Fibroblast of mammary gland (primary cell): ENCODE data around the gene ERC1.

ENCODE experiments used
- DNase-seq: peaks from one replicate; pipeline ENCODE4 v3.0.0-alpha.2; 2010; ENCODE audit warnings: low read depth
- H3K4me3 ChIP-seq: 2 replicates; pipeline ENCODE4 v1.5.1; 2011; ENCODE audit warnings: low read depth, mild to moderate bottlenecking, low read length, moderate library complexity; ENCODE audit not compliant: control insufficient read depth
- TF ChIP-seq, protein P1 (sequence below): conservative IDR thresholded peaks from 2 replicates; pipeline ENCODE4 v1.5.1; 2011; ENCODE audit warnings: low read depth, low read length, inconsistent platforms; ENCODE audit not compliant: control insufficient read depth, insufficient read depth

ERC1 gene

DNA sequence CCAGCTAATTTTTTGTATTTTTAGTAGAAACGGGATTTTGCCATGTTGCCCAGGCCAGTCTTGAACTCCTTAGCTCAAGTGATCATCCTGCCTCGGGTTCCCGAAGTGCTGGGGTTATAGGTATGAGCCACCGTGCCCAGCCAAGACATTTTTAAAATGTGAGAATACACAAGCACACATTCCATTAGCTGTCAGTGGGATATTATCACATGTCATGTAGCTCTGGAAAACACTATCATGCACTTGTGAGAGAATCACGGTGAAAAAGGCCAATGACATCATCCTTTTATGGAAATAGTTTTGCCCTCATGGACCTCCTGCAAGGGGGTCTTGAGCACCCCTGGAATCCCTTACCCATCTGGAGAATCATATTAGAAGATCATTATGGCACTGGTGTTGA, 28.3 kb downstream of the ERC1 start:
- H3K4me3 ChIP-seq = no peak overlapping the region
- TF ChIP-seq, protein P1, sequence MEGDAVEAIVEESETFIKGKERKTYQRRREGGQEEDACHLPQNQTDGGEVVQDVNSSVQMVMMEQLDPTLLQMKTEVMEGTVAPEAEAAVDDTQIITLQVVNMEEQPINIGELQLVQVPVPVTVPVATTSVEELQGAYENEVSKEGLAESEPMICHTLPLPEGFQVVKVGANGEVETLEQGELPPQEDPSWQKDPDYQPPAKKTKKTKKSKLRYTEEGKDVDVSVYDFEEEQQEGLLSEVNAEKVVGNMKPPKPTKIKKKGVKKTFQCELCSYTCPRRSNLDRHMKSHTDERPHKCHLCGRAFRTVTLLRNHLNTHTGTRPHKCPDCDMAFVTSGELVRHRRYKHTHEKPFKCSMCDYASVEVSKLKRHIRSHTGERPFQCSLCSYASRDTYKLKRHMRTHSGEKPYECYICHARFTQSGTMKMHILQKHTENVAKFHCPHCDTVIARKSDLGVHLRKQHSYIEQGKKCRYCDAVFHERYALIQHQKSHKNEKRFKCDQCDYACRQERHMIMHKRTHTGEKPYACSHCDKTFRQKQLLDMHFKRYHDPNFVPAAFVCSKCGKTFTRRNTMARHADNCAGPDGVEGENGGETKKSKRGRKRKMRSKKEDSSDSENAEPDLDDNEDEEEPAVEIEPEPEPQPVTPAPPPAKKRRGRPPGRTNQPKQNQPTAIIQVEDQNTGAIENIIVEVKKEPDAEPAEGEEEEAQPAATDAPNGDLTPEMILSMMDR = no peak
- no peak for DNase-seq

DNA sequence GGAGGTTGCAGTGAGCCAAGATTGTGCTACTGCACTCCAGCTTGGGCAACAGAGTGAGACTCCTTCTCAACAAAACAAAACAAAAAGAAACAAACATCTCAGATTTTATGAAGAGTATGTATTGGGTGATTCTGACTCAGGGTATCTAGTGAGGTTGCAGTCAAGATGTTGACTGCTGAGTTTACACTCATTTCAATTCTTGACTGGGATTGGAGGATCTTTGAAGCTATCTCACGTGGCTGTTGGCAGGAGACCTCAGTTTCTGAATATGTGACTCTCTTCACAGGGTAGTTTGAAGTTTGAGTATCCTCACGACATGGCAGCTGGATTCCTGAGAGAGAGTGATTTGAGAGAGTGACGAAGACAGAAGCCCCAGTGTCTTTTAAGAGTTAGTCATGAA, 29.4 kb downstream of the ERC1 start:
- no peak for DNase-seq
- TF ChIP-seq, protein P1 = no peak

DNA sequence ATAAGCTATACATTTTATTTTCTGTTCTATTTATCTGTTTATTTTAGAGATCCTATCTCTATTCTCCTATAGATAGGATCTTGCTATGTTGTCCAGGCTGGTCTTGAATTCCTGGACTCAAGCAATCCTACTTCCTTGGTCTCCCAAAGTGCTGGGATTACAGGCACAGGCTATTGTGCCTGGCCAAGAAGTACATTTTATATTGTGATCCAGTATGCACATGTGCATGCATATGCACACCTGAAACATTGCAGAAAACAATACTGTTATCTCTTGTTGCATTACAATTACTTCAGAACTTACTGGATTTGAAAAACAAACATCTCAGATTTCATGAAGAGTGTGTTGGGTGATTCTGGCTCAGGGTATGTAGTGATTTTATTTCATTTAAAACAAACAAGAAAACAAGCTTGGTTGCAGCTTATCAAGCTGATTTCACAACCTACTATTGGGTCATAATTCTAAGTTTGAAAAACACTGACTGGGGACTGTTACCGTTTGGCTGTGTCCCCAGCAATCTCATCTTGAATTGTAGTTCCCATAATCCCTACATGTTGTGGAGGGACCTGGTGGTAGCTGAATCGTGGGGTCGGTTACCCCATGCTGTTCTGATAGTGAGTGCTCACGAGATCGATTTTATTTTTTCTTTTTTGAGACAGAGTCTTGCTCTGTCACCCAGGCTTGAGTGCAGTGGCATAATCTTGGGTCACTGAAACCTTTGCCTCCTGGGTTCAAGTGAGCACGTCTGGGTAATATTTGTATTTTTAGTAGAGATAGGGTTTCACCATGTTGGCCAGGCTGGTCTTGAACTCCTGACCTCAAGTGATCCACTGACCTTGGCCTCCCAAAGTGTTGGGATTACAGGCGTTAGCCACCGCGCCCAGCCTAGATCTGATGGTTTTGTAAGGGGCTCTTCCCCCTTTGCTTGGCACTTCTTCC, 31.3 kb downstream of the ERC1 start:
- TF ChIP-seq, protein P1 = no peak
- DNase-seq = no peak
- no peak overlapping the region for H3K4me3 ChIP-seq

More for the DNA sequence above, 29.4 kb downstream of the ERC1 start:
- no peak overlapping the region for H3K4me3 ChIP-seq

DNA sequence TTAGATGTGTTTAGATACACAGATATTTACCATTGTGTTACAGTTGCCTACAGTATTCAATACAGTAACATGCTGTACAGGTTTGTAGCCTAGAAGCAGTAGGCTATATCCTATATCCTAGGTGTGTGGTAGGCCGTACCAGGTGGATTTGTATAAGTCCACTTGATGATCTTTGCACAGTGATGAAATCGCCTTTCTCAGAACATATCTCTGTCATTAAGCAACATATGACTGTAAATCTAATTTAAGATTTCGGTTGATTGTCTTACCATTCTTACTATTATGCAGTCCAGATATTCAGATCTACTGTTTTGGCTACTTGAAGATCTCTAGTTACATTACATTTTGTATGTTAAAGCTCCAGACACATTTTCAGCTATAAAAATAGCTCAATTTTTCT, 39.8 kb downstream of the ERC1 start:
- TF ChIP-seq, protein P1 = no peak
- no peak overlapping the region for H3K4me3 ChIP-seq
- DNase-seq = no peak

DNA sequence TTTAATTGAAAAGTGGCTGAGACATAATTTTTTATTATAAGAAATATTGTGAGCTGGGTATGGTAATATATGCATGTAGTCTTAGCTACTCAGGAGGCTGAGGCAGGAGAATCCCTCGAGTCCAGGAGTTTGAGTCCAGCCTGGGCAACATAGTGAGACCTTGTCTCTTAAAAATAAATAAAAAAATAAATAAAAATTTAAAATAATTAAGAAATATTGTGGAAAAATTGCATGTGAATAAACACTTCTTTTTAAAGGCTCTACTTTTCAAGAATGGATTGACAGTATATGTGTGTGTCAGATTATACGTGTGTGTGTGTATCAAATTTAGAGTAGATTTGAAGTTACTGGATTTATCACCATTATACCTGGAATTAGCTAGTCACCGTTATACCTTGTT, 43.2 kb downstream of the ERC1 start:
- TF ChIP-seq, protein P1 = no peak
- DNase-seq = no peak
- H3K4me3 ChIP-seq = no peak overlapping the region

DNA sequence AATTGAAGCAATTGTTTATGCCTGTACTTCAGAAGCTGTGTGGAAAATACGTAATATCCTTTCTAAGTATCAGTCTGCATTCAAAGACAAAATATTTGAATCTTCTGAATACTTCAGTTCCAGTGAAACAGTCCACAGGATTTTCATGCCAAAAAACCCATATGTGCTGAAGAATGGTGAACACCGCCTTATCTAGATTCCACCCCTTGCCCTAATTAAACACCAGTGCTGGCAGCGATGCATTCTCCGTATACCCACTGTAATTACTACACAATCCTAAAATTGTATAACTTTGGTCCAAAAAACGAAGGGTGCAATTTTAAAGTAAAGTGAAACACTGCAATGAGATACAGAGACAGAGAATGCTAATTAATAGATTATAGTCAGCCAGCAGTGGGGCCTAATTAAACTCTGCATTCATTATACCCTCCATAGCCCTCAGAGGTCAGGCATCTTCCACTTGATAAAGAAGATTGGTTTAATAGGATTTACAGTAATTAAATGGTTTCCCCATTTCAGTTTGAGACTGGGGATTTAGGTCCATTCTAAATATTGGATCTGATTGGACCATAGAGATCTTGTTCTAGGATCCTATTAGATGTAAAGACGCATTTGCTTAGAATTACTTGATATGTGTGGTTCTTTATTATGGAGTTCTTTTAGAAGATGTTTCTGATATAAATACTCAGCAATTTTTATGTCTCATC, 43.9 kb downstream of the ERC1 start:
- no peak overlapping the region for H3K4me3 ChIP-seq
- TF ChIP-seq, protein P1 = no peak
- DNase-seq = no peak
